HG03460 (cell line): ENCODE data around the gene PCSK5.
A peak's percentile ranks its signal among the peaks of the same experiment; 100 is the strongest.
"Not testable (repeated sequence)": the region's sequence is repeated elsewhere in the genome, so short reads cannot be mapped to it uniquely, and the experiment has no call there.

Experiments used
- ATAC-seq: cut with Tn5 transposase; IDR thresholded peaks from one replicate; pipeline ENCODE4 v1.9.1; 2021; ENCODE audit not compliant: unreplicated experiment

PCSK5 gene

GRCh38 chr9:75890472-75891276, at the start of gene PCSK5:
PCSK5 (plus strand) TSS chr9:75890673; CDS start chr9:75891182, 509 bp downstream.
- peak; percentile 72 for ATAC-seq

- no peak for ATAC-seq
Observed at GRCh38 chr9:75844321-75844720, 46.2 kb upstream of the PCSK5 start.

- ATAC-seq, result no peak
Observed at GRCh38 chr9:75845806-75846205, 44.7 kb upstream of the PCSK5 start.

GRCh38 chr9:75847085-75847484, 43.4 kb upstream of the PCSK5 start:
- ATAC-seq, result no peak

GRCh38 chr9:75850459-75851200, 39.8 kb upstream of the PCSK5 start:
- no peak for ATAC-seq

GRCh38 chr9:75851917-75852316, 38.6 kb upstream of the PCSK5 start:
- ATAC-seq, result no peak

GRCh38 chr9:75852746-75853145, 37.7 kb upstream of the PCSK5 start:
- no peak for ATAC-seq

- ATAC-seq, result no peak
Observed at GRCh38 chr9:75855509-75855908, 35.0 kb upstream of the PCSK5 start.

GRCh38 chr9:75858497-75859092, 31.9 kb upstream of the PCSK5 start:
- no peak for ATAC-seq

- no peak for ATAC-seq
Observed at GRCh38 chr9:75864266-75864665, 26.2 kb upstream of the PCSK5 start.

- ATAC-seq, result peak; percentile 59
Observed at GRCh38 chr9:75866273-75866871, 24.1 kb upstream of the PCSK5 start.

- not testable (repeated sequence) for ATAC-seq
Observed at GRCh38 chr9:75868526-75868925, 21.9 kb upstream of the PCSK5 start.

- no peak for ATAC-seq
Observed at GRCh38 chr9:75869236-75869635, 21.2 kb upstream of the PCSK5 start.

GRCh38 chr9:75870450-75870849, 20.0 kb upstream of the PCSK5 start:
- ATAC-seq, result no peak

GRCh38 chr9:75871624-75872023, 18.8 kb upstream of the PCSK5 start:
- ATAC-seq, result no peak

GRCh38 chr9:75873712-75874111, 16.8 kb upstream of the PCSK5 start:
- no peak for ATAC-seq

GRCh38 chr9:75876999-75877640, 13.4 kb upstream of the PCSK5 start:
- ATAC-seq, result no peak

- no peak for ATAC-seq
Observed at GRCh38 chr9:75878488-75878860, 12.0 kb upstream of the PCSK5 start.

GRCh38 chr9:75880618-75881017, 9.9 kb upstream of the PCSK5 start:
- ATAC-seq, result no peak

GRCh38 chr9:75881761-75882160, 8.7 kb upstream of the PCSK5 start:
- ATAC-seq, result no peak

GRCh38 chr9:75885652-75886051, 4.8 kb upstream of the PCSK5 start:
- ATAC-seq, result no peak
